Smooth muscle cell (in vitro differentiated cells): ENCODE measurements around the gene COL25A1. TPM values are rescaled to one million over a fixed set of nuclear protein-coding genes. Genes with fewer than 3 reads are reported as not detected.
A peak's percentile ranks its signal among the peaks of the same experiment; 100 is the strongest.

Experiments used
- DNase-seq: peaks from one replicate; lab custom pipeline; 2025; ENCODE audit not compliant: unreplicated experiment; lab: John Stamatoyannopoulos, UW
- H2AFZ ChIP-seq: fragments of 200-600 bp; sonication (generic); 2 replicates; pipeline ENCODE4 v1.6.0; 2016; ENCODE audit warnings: antibody characterized with exemption, low read depth, mild to moderate bottlenecking
- H3F3A ChIP-seq: fragments of 200-600 bp; sonication (generic); 2 replicates; pipeline ENCODE4 v1.6.0; 2017; ENCODE audit warnings: antibody characterized with exemption, low read depth
- H3K27ac ChIP-seq: fragments of 200-600 bp; sonication (generic); 2 replicates; pipeline ENCODE4 v1.5.1; 2016; ENCODE audit warnings: low read depth, mild to moderate bottlenecking
- H3K27me3 ChIP-seq: fragments of 200-600 bp; sonication (generic); 2 replicates; pipeline ENCODE4 v1.6.1; 2016; ENCODE audit warnings: low read depth, mild to moderate bottlenecking
- H3K36me3 ChIP-seq: fragments of 200-600 bp; sonication (generic); 2 replicates; pipeline ENCODE4 v1.5.1; 2016; ENCODE audit warnings: low read depth
- H3K4me1 ChIP-seq: fragments of 200-600 bp; sonication (generic); 2 replicates; pipeline ENCODE4 v1.5.1; 2016; ENCODE audit warnings: low read depth
- H3K4me2 ChIP-seq: fragments of 200-600 bp; sonication (generic); 2 replicates; pipeline ENCODE4 v1.6.0; 2016; ENCODE audit warnings: mild to moderate bottlenecking
- H3K4me3 ChIP-seq: fragments of 200-600 bp; sonication (generic); 2 replicates; pipeline ENCODE4 v1.5.1; 2016; ENCODE audit warnings: mild to moderate bottlenecking
- H3K79me2 ChIP-seq: fragments of 200-600 bp; sonication (generic); 2 replicates; pipeline ENCODE4 v1.6.0; 2016; ENCODE audit warnings: low read depth, mild to moderate bottlenecking
- H3K9ac ChIP-seq: fragments of 200-600 bp; sonication (generic); 2 replicates; pipeline ENCODE4 v1.6.0; 2016; ENCODE audit warnings: low read depth
- H3K9me3 ChIP-seq: fragments of 200-600 bp; sonication (generic); replicated peaks from 2 replicates; pipeline ENCODE4 v1.5.1; 2016; ENCODE audit warnings: low read depth
- H4K20me1 ChIP-seq: fragments of 200-600 bp; sonication (generic); 2 replicates; pipeline ENCODE4 v1.6.0; 2016; ENCODE audit warnings: low read depth
- WGBS: methylation state at CpG from one replicate; pipeline ENCODE4 v1.1.7; 2016; ENCODE audit warnings: low lambda C conversion rate; 5-methylcytosine and 5-hydroxymethylcytosine counted together
- polyA plus RNA-seq: library from polyadenylated mRNA; unstranded; fragments of >200 nt; fragmentation: Nextera tagmentation; extraction: Ambion mirVana; gene quantifications from 2 replicates; pipeline ENCODE4 v1.2.1, GENCODE V29; 2016
- total RNA-seq: library from RNA; depleted of rRNA; stranded (reverse); fragments of >200 nt; gene quantifications from 2 replicates; pipeline ENCODE4 v1.2.3, GENCODE V29; 2014
- TF ChIP-seq, protein P1 (sequence below): fragments of 200-600 bp; sonication (generic); IDR thresholded peaks from 2 replicates; pipeline ENCODE4 v1.5.1; 2017; ENCODE audit warnings: borderline replicate concordance, mild to moderate bottlenecking, antibody characterized with exemption; ENCODE audit not compliant: insufficient read depth, poor library complexity, severe bottlenecking

Gene COL25A1
- total and polyA plus RNA-seq, 2 experiments from 2014 or later: 2.9 to 4.7 TPM

DNA sequence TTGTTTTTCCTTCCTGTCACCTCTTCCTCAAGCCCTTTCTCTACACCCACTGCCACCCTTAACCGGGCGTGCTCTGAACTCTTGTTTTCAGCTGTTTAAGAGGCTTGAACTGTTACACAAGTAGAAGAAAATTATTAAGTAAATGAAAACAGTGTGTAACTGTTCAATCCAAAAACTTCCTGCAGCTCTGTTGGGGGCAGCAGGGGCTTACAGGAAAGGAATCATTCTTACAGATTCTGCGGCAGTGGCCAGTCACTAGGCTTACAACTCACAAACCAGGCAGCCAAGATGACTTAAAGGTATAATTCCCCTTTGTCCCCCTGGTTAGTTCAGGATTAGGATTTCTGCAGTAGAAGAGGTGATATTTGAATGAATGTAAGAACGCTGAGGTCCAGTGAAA lies 469.4 kb downstream of the COL25A1 start:
- TF ChIP-seq, protein P1, sequence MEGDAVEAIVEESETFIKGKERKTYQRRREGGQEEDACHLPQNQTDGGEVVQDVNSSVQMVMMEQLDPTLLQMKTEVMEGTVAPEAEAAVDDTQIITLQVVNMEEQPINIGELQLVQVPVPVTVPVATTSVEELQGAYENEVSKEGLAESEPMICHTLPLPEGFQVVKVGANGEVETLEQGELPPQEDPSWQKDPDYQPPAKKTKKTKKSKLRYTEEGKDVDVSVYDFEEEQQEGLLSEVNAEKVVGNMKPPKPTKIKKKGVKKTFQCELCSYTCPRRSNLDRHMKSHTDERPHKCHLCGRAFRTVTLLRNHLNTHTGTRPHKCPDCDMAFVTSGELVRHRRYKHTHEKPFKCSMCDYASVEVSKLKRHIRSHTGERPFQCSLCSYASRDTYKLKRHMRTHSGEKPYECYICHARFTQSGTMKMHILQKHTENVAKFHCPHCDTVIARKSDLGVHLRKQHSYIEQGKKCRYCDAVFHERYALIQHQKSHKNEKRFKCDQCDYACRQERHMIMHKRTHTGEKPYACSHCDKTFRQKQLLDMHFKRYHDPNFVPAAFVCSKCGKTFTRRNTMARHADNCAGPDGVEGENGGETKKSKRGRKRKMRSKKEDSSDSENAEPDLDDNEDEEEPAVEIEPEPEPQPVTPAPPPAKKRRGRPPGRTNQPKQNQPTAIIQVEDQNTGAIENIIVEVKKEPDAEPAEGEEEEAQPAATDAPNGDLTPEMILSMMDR: peak; percentile 29
- Histone ChIP-seq H2AFZ (peak overlapping the region; percentile 56), H4K20me1 (no peaks in the 10 kb centered on the region), H3K9ac (peak overlapping the region; percentile 49), H3K4me1 (peaks cover 20% of the 10 kb centered on the region), H3K9me3 (no peaks in the 10 kb centered on the region), H3F3A (no peaks in the 10 kb centered on the region), H3K4me3 (no peak overlapping the region), H3K36me3 (no peaks in the 10 kb centered on the region), H3K4me2 (peak overlapping the region; percentile 33), H3K27me3 (no peaks in the 10 kb centered on the region), H3K27ac (peak overlapping the region; percentile 83), H3K79me2 (no peaks in the 10 kb centered on the region)
- 74% methylated on average over 4 of the region's 4 CpGs for WGBS
- DNase-seq: no peak

DNA sequence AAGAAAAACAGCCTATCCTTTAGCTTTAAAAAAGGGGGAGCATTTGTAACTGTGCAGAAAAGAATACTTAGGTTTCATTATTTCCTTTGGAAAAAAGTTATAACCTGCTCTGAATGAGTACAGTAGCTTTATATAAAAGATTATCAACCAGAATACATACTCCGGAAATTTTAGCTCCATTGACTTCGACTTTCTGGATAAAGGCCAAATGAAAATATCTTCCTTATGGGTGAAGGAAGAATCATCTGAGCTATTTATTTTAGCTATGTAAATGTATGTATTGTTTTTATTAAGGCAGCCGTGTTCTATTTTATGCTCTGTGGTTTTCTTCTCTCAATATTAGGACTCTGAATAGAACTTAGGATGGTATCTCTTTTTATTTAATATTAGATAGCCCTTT lies 470.6 kb downstream of the COL25A1 start:
- 89% methylated on average over 3 of the region's 3 CpGs for WGBS
- no peak overlapping the region for H3K27ac ChIP-seq
- no peak overlapping the region for H3K4me3 ChIP-seq
- H2AFZ ChIP-seq: no peak overlapping the region
- TF ChIP-seq, protein P1: no peak
- DNase-seq: no peak
- no peaks in the 10 kb centered on the region for H3F3A ChIP-seq
- H3K27me3 ChIP-seq: no peaks in the 10 kb centered on the region
- H3K4me2 ChIP-seq: no peak overlapping the region
- no peaks in the 10 kb centered on the region for H3K36me3 ChIP-seq
- no peaks in the 10 kb centered on the region for H4K20me1 ChIP-seq
- H3K9me3 ChIP-seq: no peaks in the 10 kb centered on the region
- H3K79me2 ChIP-seq: no peaks in the 10 kb centered on the region
- no peak overlapping the region for H3K9ac ChIP-seq
- peaks cover 20% of the 10 kb centered on the region for H3K4me1 ChIP-seq

DNA sequence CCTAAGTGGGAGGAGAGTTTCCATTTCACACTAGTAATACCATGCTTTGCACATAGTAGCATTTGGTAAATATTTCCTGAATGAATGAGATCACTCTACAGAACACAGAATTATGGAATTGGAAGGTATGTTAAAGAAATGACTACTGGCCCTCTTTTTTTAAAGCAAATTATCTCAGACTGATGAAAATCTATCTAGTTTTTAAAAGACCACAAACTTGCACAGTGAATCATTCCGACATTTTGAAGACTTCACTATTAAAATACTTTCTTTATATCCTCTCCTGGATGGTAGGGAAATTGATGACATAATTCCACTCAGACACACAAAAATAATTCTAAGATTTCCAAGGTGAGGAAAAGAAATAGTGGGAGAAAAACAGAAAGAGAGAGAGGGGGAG lies 471.2 kb downstream of the COL25A1 start:
- H3F3A ChIP-seq: no peaks in the 10 kb centered on the region
- no peak overlapping the region for H2AFZ ChIP-seq
- H3K4me3 ChIP-seq: no peak overlapping the region
- H3K4me2 ChIP-seq: peak overlapping the region; percentile 58
- WGBS: 83% methylated on average over 1 of the region's 1 CpG
- no peak overlapping the region for H3K27ac ChIP-seq
- H3K4me1 ChIP-seq: peaks cover 20% of the 10 kb centered on the region
- H3K9ac ChIP-seq: no peak overlapping the region
- no peaks in the 10 kb centered on the region for H3K36me3 ChIP-seq
- H3K79me2 ChIP-seq: no peaks in the 10 kb centered on the region
- no peaks in the 10 kb centered on the region for H3K9me3 ChIP-seq
- DNase-seq: no peak
- H4K20me1 ChIP-seq: no peaks in the 10 kb centered on the region
- no peaks in the 10 kb centered on the region for H3K27me3 ChIP-seq
- TF ChIP-seq, protein P1: no peak

DNA sequence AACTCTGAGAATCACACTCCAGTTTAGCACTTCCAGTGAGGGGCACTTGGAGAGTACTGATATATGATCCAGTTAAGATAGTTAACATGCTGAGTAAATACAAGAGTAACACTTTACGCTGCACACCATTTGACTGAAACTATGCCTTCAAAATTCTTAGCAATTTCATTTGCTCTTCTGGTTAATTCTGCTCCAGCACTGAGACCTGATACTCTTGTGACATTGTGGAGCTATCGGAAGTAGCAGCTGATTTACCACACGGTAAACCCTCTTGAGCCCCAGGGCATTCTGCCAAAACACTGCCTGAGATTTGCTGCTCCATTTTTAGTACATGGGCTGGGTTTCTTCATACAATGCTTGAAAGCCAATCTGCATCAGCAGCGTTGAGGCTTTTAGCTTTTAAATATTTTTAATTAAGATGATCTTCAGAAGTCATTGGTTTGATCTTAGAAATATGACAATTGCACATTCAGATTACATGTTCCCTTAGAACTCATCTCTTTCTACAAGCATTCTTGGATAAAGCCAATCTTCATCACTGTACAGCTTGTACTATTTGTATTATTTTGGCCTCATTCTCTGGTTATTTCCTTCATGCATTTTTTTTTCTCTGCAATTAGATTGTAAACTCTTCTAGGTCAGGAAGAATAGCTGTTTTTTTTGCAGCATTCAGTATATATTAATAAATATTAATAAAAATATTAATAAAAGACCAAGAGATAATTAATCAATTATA lies 471.8 kb downstream of the COL25A1 start:
- TF ChIP-seq, protein P1: no peak
- H3K27ac ChIP-seq: peak overlapping the region; percentile 19
- no peaks in the 10 kb centered on the region for H3K9me3 ChIP-seq
- peaks cover 20% of the 10 kb centered on the region for H3K4me1 ChIP-seq
- H3F3A ChIP-seq: no peaks in the 10 kb centered on the region
- peak overlapping the region; percentile 58 for H3K4me2 ChIP-seq
- no peak for DNase-seq
- no peaks in the 10 kb centered on the region for H3K79me2 ChIP-seq
- H2AFZ ChIP-seq: no peak overlapping the region
- WGBS: 39% methylated on average over 4 of the region's 4 CpGs
- H3K4me3 ChIP-seq: no peak overlapping the region
- H3K9ac ChIP-seq: no peak overlapping the region
- no peaks in the 10 kb centered on the region for H4K20me1 ChIP-seq
- no peaks in the 10 kb centered on the region for H3K36me3 ChIP-seq
- no peaks in the 10 kb centered on the region for H3K27me3 ChIP-seq
